ENCODE measurements around the gene RPL23. TPM values are rescaled to one million over a fixed set of nuclear protein-coding genes. Genes with fewer than 3 reads are reported as not detected.
A peak's percentile ranks its signal among the peaks of the same experiment; 100 is the strongest.

RPL23 gene
- total and polyA plus RNA-seq, 9 of the 15 experiments (the other 6 are each of a cell fraction or from before 2014, with no cell fraction given): 1,745 to 3,667 (median 3,096) TPM

- TF ChIP-seq ZBTB11 (CRISPR knock-in tag; IDR thresholded peaks at IDR 0.05) (no peak), NCOA2 (IDR thresholded peaks at IDR 0.05; ENCODE audit: partially characterized antibody in 2 of 2) (peak in 1 of 2 experiments; percentile 46), SRF (CRISPR knock-in tag; IDR thresholded peaks at IDR 0.05) (no peak), SMAD2 (IDR thresholded peaks at IDR 0.05; ENCODE audit: low read depth, low read length) (no peak), FOXK2 (conservative IDR thresholded peaks at IDR 0.05 in 1 of 2, IDR thresholded peaks at IDR 0.05 in 1 of 2; ENCODE audit: low read depth in 2 of 2) (0 out of 4 replicates have a peak, but pooled peaks of 1 of the 2 experiments have one; percentile 61), KAT7 (CRISPR knock-in tag; IDR thresholded peaks at IDR 0.05; ENCODE audit: borderline replicate concordance) (no peak), ZBTB12 (CRISPR knock-in tag; IDR thresholded peaks at IDR 0.05) (0 out of 2 replicates have a peak, but pooled peaks have one; percentile 13), NONO (IDR thresholded peaks at IDR 0.05; ENCODE audit: low read depth in 2 of 2, low read length in 1 of 2) (no peak), POLR3A (IDR thresholded peaks at IDR 0.05; ENCODE audit: borderline replicate concordance, extremely low read depth, insufficient read depth, insufficient read length) (peak; percentile 85), GATAD2B (IDR thresholded peaks at IDR 0.05; ENCODE audit: borderline replicate concordance) (0 out of 2 replicates have a peak, but pooled peaks have one; percentile 54), ZNF583 (CRISPR knock-in tag; IDR thresholded peaks at IDR 0.05) (no peak), ZNF212 (CRISPR knock-in tag; IDR thresholded peaks at IDR 0.05) (no peak), TEAD4 (IDR thresholded peaks at IDR 0.05; ENCODE audit: low read length) (peak; percentile 54), TEAD4 (CRISPR knock-in tag; IDR thresholded peaks at IDR 0.05; ENCODE audit: borderline replicate concordance) (no peak), BRD9 (IDR thresholded peaks at IDR 0.05; ENCODE audit: low read depth, partially characterized antibody) (peak; percentile 87)
These were observed 7.9 kb upstream of the RPL23 start (continued) for GRCh38 chr17:38861399-38861843.
